ENCODE data around the gene CHRM5.

Gene CHRM5

DNA sequence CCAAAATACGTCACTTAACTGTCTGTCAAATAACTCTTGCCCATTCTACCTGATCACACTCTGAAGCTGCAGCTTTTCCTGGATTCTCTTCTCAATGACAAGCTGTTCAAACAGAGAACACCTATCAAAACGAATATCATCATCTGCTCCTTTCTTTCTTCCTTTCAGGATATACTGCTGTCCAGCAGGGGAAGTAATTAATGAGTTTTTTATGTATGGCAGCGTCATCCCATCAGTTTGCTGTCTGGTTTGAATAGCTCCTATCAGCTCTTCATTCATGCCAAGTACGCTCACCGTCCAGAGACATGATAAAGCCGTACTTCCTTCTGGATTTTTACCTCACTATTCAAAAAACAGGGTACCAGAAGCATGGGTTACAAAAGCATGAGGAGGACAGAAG, at the start of gene CHRM5:
Gene CHRM5 (plus strand): TSS at position 274 of the 400 bp plus-strand sequence. CDS start 94,221 bp downstream, outside the sequence.
- DNase-seq (ENCODE audit: extremely low read depth, low read depth) = no peak
- no peak for TF ChIP-seq CTCF (IDR thresholded peaks at IDR 0.05; ENCODE audit: low read depth, low read length)

DNA sequence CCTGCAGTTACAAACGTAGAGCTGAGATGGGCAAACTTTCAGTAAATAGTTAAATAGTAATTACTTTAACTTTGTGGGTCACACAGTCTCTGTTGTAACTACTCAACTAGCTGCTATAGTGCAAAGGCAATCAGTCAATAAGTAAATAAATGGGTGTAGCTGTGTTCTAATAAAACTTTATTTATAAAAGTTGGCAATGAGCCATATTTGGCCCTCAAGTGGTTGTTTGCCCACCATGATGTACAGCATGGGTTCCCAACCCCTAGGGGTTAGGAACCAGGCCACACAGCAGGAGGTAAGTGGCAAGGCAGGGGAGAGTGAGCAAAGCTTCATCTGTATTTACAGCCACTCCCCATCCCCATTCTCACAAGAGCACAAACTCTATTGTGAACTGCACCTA, 44.9 kb upstream of the CHRM5 start:
- DNase-seq (ENCODE audit: extremely low read depth, low read depth) = no peak

GRCh38 chr15:33926260-33926659, 42.0 kb upstream of the CHRM5 start:
- DNase-seq (ENCODE audit: extremely low read depth, low read depth) = no peak
- no peak for TF ChIP-seq CTCF (IDR thresholded peaks at IDR 0.05; ENCODE audit: low read depth, low read length)

More for the DNA sequence above, 44.9 kb upstream of the CHRM5 start:
- no peak for TF ChIP-seq CTCF (IDR thresholded peaks at IDR 0.05; ENCODE audit: low read depth, low read length)

DNA sequence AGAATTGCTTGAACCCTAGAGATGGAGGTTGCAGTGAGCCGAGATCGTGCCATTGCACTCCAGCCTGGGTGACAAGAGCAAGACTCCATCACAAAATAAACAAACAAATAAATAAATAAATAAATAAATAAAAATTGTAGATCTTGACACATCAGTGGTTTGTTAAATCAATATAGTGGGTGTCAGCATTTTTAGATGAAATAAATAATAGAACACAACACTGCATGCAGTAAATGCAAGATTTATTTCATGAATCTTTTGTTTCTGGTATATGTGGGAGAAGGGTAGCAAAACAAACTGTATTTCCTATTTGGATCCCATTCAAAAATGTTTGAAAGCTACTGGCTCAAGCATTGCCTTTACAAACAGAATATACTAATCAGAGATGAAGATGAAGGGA, 35.6 kb upstream of the CHRM5 start:
- DNase-seq (ENCODE audit: extremely low read depth, low read depth) = no peak
- TF ChIP-seq CTCF (IDR thresholded peaks at IDR 0.05; ENCODE audit: low read depth, low read length) = no peak

- TF ChIP-seq CTCF (IDR thresholded peaks at IDR 0.05; ENCODE audit: low read depth, low read length) = no peak
These were observed 33.9 kb upstream of the CHRM5 start for GRCh38 chr15:33934396-33934795.

GRCh38 chr15:33934921-33935320, 33.4 kb upstream of the CHRM5 start:
- DNase-seq (ENCODE audit: extremely low read depth, low read depth) = no peak
- TF ChIP-seq CTCF (IDR thresholded peaks at IDR 0.05; ENCODE audit: low read depth, low read length) = no peak

More at GRCh38 chr15:33934396-33934795, 33.9 kb upstream of the CHRM5 start:
- no peak for DNase-seq (ENCODE audit: extremely low read depth, low read depth)

- no peak for DNase-seq (ENCODE audit: extremely low read depth, low read depth)
- TF ChIP-seq CTCF (IDR thresholded peaks at IDR 0.05; ENCODE audit: low read depth, low read length) = no peak
These were observed 26.8 kb upstream of the CHRM5 start for GRCh38 chr15:33941279-33942063.

Data from AG09319 (cell line).